ENCODE results near the gene COL21A1.

DNA sequence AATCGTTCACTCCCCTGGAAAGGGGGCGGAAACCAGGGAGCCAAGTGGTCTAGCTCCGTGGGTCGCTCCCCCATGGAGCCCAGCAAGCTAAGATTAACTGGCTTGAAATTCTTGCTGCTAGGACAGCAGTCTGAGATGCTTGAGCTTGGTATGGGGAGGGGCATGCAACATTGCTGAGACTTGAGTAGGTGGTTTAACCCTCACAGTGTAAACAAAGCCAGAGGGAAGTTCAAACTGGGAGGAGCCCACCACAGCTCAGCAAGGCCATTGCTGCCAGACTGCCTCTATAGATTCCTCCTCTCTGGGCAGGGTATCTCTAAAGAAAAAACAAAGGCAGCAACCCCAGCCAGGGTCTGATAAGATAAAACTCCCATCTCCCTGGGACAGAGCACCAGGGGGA is 43.2 kb downstream of the COL21A1 start:
- TF ChIP-seq, protein P1, sequence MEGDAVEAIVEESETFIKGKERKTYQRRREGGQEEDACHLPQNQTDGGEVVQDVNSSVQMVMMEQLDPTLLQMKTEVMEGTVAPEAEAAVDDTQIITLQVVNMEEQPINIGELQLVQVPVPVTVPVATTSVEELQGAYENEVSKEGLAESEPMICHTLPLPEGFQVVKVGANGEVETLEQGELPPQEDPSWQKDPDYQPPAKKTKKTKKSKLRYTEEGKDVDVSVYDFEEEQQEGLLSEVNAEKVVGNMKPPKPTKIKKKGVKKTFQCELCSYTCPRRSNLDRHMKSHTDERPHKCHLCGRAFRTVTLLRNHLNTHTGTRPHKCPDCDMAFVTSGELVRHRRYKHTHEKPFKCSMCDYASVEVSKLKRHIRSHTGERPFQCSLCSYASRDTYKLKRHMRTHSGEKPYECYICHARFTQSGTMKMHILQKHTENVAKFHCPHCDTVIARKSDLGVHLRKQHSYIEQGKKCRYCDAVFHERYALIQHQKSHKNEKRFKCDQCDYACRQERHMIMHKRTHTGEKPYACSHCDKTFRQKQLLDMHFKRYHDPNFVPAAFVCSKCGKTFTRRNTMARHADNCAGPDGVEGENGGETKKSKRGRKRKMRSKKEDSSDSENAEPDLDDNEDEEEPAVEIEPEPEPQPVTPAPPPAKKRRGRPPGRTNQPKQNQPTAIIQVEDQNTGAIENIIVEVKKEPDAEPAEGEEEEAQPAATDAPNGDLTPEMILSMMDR (IDR thresholded peaks at IDR 0.05), result no peak
- no peak for TF ChIP-seq POLR2AphosphoS5 (IDR thresholded peaks at IDR 0.05; ENCODE audit: low read depth, low read length)
- no peak for TF ChIP-seq TCF7L2 (IDR thresholded peaks at IDR 0.05; ENCODE audit: low read depth, low read length)
- no peak for TF ChIP-seq REST (IDR thresholded peaks at IDR 0.05; ENCODE audit: insufficient read depth in 1 of 2, low read depth in 2 of 2, low read length in 1 of 2)
- TF ChIP-seq SIN3A (IDR thresholded peaks at IDR 0.05; ENCODE audit: borderline replicate concordance, insufficient read depth, low read depth, low read length), result no peak

Measured in Panc1 (cell line).